Colon (tissue), 2 donors: Measurements from ENCODE around the gene ANO2.

ENCODE experiments used
- FAIRE-seq: peaks from 2 replicates; lab custom pipeline; 2012; peaks lifted over from hg19 to GRCh38; lab: Jason Lieb, UNC
- donor health status: control.
- donor health status: control.

Gene ANO2

DNA sequence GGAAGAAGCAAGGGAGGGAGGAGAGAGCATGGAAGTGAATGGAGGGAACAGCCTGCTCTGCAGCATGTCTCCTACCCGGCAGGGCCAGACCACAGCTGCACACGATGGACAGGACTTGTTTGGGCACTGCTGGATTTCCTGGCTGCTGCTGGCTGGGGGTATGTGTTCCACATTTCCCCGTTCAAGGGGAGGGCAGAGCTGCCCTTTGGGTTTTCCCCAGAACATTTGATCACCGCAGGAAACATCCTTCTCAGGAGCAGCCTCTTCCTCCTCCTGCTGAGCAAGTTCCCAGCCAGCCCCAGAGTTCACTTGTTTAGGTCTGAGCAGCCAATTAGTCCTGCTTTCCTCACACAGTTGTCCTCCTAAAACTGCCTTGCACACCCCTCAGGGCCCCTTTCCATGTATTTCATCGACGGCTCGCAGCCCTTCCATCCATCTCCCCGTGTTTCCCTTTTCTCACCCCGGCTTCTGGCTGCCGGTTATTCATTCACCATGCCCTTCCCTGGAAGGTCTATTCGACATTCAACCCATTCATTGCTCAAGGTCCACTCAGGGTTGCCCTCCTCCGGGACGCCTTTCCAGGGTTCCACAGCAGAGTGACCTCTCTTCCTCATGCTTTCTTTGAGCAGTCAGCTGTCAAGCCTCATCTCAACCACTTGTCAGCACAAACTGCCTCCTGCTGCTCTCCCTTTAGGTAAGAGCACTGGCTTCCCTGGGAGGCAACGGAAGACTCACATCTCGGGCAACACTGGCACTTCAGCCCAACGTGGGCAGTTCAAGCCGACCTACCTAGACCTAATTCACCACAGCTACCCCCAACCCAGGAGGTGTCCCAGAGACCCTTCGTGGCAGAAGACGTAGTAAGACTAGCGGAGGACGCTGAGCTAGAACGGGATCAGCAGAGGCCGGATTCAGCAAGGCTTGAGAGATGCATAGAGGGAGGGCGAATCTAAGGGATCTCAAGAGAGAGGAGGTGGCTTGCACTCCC is 20.1 kb upstream of the ANO2 start:
- no peak for FAIRE-seq

DNA sequence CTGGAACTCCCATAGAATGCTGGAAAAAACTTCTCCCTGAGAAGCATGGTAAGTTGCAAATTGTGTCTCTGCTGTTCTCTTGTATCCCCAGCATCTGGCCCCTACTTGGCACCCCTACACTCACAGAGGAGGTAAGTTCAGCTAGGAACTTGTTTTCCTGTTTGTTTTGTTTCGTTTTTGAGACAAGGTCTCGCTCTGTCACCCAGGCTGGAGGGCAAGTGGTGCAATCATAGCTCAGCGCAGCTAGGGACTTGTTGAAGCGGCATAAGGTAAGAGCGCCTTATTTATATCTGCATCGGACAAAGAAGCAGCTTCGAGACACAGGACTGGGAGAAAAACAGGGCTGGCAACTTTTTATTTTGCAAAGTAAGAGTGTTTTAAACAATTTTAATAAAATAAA is 18.5 kb upstream of the ANO2 start:
- FAIRE-seq: no peak

DNA sequence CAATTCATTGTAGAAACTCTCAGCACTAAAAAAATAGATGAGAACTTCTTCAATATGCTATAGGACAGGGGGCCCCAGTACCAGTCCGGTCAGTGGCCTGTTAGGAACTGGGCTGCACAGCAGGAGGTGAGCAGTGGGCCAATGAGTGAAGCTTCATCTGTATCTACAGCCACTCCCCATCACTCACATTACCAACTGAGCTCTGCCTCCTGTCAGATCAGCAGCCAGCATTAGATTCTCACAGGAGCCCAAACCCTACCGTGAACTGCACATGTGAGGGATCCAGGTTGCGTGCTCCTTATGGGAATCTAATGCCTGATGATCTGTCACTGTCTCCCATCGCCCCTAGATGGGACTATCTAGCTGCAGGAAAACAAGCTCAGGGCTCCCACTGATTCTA is 15.7 kb upstream of the ANO2 start:
- FAIRE-seq: no peak

DNA sequence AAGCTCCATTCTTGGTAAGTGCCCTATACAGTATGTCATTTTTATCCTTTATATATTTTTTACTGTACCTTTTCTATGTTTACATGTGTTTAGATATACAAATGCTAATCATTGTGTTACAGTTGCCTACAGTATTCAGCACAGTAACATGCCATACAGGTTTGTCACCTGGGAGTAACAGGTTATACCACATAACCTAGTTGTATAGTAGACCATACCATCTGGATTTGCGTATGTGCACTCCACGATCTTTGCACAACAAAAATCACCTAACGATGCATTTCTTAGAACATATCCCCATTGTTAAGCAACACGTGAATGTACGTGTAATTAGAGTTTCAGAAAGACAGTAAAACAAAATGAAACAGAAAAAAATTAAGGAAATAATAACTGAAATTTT is 11.9 kb upstream of the ANO2 start:
- FAIRE-seq: no peak

DNA sequence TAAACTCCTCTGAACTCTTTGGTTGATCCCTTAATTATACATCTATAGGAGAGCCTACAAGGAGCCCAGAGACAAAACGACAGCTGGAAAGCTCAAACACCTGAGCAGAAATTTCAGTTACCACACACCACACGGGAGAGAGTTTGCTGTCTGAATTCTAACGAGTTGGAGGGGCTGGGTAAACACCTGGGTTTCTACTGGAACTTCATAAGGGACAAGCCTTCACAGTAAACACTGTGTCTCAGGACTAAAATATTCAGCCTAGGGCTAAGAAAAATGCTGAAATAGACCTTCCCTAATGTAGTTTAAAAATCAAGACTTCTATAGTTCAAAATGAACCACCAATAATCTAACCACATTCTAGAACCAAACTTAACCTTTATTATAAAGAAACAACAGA is 9.6 kb upstream of the ANO2 start:
- no peak for FAIRE-seq

DNA sequence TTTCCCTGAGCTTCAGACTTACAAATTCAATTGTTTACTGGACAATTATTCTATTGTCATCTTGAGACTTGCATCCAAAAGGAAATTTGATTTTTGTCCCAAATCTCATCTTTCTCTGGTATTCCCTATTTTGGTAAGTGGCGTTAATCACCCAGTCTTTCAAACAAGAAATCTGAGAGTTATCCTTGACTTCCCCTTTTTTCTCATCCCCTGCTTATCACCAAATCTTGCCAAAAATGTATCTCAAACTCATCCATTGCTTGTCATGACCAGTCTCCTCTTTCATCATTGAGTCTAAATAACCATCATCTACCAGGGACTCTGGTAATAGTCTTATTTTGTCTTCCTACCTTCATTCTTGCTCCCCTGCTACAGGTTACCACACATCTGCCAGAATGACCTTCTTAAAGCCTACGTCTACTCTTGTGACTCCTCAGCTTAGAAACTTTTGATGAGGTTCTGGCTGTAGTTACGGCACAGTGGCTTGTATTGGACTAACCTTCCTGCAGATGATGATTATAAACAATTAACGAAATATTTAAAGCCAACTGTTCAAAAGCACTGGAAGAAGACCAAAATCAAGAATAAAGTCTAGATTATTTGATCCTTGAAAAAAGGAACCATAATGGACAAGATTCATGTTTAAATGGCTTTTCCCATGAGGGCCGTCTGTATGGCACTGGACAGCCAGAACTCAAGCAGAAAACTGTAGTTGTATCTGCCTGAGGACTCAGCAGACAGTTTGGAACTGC is 9.0 kb upstream of the ANO2 start:
- FAIRE-seq: no peak

DNA sequence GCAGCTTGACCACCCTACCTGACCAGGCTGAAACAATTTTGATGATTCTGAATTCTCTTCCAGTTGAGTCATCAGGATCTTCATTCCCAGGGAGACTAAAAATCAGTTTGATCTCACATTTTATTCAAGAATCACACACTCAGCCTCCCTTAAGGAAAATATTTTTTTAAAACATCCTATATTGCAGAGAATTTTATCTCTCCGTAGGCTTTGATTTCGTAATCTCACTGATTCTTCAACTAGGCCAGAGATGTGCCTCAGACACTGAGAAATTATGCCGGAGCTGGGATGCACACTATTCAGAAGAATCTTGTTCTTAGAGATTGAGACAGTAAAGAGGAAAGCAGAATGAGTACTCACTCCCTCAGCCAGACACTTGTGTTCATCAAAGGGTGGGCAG is 7.0 kb upstream of the ANO2 start:
- no peak for FAIRE-seq

DNA sequence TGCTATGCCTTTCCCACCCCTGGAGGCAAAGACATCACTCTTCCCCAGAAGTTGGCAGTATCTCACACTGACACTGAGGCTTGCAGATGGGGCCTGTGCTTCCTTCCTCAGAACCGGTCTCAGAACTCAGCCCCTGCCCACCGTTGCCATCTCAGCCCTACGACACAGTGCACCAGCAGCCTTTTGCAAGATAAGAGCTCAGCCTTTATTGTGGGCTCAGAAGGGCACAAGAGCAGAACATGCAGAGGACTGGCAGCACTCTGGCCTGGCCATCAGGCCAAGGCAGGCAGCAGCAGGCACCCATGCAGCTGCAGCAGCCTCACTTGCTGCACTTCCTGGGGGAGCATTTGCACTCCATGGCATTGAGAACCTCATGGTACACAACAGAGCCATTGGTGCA is 3.6 kb upstream of the ANO2 start:
- FAIRE-seq: no peak

DNA sequence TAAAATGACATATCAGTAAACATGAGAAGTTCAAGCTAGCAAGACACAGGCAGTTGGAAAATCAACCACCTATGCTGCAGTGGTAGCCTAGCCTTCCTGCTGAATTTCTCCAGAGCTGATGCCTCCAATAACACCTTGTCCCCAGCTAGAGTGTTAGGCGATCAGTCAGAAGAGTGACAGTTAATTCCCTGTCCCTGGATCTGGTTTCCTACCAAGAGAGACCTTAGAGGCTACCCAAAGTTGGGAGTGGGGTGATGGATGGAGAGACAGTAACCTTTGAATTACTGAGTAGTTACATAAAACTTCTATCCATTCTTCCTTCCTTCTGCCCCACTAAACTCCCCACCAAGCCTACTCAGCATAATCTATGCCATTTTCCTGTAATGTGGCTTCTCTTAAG is 1.9 kb upstream of the ANO2 start:
- FAIRE-seq: no peak

DNA sequence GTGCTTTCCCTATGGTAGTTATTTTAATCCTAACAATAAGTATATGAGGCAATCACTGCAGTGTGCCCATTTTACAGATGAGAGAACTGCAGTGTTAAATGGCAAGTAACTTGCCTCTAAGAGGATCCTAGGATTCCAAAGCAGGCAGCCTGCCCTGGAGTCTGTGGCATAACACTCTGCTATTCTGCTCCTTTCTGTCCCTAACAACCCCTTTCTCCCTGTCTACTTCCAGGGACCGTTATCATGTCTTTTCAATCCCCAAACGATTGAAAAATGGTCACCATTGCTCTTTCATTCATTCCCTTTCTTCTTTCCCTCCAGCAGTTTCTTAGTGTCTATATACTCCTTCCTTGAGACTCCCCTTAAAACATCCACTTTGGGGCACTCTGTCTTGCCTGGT is 1.3 kb upstream of the ANO2 start:
- FAIRE-seq: no peak

DNA sequence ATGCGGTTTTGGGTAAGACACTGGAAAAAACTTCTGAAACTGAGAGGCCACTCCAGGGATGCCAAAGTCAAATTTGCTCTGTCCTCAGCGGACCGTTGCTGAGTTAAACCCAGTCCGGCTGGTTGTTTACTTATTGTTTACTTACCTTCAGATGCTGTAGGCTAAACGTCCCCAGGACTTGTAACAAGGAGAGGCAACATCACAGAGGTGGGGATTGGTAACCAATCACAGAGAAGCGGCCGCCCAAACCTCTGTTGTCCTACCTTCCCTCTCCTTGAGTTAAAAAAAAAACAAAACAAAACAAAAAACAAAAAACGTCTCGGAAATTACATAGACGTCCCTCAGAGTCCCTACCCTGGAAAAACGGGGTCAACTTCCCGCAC is 380 bp downstream of the ANO2 start:
- no peak for FAIRE-seq

DNA sequence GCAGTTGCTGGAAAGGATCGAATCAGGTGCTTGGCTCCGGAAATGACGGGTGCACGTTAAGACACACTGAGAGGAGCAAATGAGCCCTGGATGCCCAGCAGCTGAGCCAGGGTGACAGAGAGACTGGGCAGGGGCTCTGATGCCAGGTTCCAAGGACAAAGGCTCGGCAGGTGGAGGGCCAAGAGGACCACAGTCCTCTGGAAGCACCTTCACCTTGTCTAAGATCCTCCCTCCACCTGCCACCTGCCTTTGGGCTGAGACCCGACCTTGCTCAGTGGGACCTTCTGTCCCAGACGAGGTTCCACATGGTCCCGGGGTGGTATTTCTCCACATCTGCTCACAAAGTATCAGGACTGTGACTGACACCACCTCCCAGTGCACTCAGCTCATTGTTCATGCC is 1.0 kb downstream of the ANO2 start:
- no peak for FAIRE-seq

DNA sequence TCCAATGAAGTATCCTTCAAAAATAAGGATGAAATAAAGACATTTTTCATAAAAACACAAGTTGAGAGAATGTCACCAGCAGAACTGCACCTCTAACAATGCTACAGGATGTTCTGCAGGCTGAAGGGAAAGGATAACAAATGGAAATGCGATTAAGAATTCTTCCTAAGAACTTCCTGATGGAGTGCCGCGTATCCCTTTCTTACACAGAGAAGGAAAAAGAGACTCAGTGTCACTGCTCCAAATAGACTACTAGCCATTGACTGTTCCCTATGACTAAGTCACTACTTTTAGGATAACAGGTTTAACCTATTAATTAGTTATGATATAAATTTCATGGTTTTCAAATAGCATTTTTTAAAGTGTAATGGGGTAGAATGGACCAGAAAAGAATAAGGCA is 3.2 kb downstream of the ANO2 start:
- FAIRE-seq: no peak

DNA sequence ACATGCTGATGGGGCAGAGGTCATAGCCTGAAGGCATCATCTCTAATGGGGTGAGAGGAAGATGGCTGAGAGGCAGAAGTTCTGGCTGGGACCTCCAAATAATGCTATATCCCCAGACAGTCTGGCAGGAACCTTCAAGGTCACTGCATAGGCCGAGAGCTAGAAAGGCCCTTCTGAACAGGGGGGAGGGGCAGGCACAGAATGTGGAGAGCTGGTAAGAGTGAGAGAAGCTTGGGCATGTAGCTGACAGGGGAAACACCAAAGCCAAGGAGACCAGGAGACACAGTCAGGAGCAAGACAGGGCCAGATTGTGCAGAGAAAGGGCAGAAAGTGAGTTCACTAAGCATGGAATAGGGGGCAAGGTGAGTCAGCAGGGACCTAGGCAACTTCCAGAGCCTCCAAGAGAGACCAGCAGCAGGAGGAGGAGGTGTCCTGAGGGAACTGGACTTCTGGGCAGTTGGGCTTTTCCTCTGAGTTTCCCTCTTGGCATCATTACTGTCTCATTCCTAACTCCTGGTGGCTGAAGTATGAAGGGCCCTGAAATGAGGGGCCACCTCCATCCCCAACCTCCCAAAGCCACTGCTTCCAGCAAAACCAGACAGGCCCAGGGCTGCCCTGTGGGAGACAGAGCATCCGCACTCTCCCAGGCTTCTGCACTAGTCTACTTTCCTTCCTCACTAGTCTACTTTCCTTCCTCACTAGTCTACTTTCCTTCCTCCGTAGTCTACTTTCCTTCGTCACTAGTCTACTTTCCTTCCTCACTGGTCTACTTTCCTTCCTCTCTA is 17.1 kb downstream of the ANO2 start:
- no peak for FAIRE-seq

DNA sequence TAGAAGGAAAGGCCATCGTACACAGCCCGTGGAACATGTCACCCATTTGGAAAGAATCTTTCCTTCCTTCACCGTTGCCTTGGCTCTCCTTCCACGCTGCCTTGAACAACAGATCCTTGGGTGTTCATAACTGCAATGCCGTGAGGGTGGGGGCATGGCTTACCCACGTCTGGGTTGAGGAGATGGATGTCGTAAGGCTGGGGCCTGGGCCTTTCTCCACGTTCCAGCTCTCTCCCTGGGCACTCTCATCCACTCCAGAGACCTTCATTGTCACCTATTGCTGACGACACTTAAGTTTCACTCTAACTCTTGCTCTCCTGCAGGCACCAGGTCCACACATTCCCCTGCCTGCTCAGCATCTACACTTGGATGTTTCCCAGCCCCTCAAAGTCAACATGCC is 19.4 kb downstream of the ANO2 start:
- no peak for FAIRE-seq

DNA sequence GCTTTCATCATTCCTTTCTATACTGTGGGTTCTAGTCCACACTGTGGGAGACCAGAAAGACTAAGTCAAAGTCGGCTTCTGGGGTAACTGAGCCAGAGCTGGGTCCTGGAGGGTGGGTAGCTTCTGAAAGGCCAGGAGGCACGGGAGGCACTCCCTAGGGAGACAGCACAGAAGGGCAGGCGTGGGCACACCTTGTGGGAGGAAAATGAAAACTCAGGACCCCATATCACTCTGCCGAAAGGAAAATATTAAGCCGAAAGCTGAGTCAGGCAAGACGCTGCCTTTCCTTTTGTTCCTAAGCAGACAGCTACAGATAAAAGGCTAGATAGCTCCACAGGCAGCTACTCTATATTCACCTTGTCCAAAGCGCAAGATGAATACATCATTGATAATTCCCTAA is 20.7 kb downstream of the ANO2 start:
- FAIRE-seq: no peak

DNA sequence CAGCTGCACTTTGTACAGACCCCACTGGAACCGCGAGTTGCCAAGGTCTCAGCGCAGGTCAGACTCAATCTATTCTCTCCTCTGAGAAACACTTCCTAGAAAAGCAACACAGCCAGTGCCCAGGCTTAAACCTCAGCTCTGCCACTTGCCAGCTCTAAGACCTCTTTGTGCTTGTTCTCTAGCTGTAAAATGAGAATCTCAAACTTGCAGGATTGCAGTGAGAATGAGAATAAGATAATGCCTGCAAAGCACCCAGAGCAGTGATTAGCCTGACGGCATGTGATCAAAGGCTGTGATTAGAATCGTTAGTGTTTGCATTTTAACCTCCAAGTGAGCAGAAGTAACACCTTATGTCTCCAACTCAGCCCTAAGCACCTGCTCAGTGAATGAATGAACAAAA is 21.3 kb downstream of the ANO2 start:
- FAIRE-seq: no peak

DNA sequence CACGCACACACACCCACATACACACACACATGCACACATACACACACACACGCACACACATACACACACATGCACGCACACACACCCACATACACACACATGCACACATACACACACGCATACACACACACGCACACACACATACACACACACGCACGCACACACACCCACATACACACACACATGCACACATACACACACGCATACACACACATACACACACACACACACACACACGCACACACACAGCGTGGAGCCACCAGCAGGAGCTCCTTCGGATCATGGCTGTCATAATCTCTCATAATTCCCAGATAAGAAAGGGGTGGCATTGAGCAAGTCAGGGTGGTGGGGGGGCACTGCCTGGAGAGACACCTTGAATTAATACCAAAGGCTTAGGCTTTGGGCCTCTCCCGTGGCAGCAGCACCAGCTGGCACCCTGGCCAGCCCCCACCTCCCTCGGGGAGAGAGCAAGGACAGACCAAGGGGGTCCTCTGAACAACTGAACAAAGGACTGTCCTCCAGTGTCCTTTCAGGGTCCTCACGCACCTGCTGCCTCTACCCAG is 21.9 kb downstream of the ANO2 start:
- no peak for FAIRE-seq

DNA sequence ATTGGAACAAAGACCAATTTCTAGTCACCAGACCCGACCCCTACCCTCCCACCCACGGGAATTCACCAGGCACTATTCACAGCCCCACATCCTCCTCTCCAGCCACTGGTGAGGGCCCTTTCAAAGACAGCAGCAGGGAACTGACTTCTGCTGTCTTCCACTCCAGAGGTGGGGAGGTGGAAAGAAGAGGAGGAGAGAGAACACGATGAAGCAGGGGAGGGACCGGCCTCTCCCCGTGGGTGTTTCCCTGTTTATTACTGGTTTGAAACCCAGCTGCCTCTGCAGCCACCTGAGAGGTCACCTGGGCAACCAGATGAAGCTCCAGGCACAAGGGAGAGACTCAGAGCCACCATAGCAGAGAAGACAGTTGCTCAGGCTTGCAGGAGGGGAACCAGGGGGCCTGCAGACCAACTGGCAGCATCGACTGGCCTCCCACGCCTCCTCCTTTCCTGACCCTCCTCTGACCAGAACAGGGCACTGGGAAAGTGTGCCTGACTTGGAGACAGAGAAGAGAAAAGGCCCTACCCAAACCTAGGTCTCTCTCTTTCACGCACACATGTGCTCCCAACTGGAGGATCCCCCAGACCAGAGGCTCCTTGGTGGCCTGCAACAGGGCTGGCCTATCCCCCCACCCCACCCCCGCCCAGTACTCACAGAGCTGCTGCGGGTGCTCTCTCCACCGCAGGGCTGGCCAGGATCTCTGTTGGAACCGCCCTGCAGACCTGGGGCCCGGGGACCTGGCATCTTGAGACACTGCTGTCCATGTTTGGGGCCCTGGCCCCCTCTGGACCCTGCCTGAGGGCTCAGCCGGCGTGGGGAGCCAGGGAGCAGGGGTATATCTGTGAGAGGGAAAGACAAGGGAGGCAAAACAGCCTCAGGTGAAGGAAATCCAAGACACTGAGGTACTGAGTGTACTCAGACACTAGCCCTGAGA is 22.8 kb downstream of the ANO2 start:
- FAIRE-seq: no peak

DNA sequence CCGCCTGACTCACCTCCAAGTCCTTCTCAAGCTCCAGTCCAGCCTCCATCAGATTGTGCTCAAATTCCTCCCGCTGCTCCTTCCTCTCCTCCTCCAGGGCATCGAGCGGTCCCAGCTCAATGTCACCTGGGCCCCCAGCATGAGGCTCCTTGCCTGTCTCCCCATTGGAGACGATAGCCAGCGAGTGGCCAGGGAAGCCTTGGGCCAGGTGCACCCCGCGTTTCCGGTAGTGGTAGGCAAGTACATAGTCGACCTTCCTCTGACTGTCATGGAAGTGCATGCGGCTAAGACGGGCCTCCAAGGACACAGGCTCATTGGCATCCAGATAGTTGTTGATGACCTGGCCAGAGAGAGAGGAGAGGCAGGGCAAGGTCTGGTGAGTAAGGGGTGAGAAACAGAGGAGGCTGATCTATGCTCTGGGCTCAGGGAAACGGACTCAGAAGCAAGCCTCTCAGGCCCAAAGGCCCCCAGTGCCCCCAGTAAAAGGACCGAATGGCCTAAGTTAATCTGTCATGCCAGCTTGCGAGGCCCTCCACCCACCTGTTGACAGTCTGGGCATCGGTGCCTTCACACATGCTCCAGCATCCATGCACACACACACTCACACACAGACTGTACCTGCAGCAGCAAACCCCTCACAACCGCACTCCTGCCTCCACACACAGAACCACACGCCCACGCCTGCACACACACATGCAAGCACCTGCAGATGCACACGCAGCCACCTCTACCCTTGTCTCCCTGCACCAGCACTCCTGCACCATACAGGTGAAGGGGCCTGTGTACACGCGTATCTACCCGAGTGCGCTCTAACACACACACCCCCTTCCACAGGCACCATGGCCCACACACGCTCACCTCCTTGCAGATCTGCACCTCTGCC is 23.8 kb downstream of the ANO2 start:
- no peak for FAIRE-seq
